H1 (cell line): ENCODE data around the gene ZNF440. TPM values are rescaled to one million over a fixed set of nuclear protein-coding genes. Genes with fewer than 3 reads are reported as not detected.
A peak's percentile ranks its signal among the peaks of the same experiment; 100 is the strongest.

Source experiments
- CTCF ChIA-PET: fragments of 300-600 bp; sonication (Branson Sonifier 250); formaldehyde crosslinking; loops from one replicate; lab custom pipeline; 2021; ENCODE audit not compliant: partially characterized antibody; lab: Charles Lee
- POLR2A ChIA-PET: fragments of 300-600 bp; sonication (Branson Sonifier 250); formaldehyde crosslinking; loops from one replicate; lab custom pipeline; 2021; ENCODE audit warnings: inconsistent platforms; ENCODE audit not compliant: partially characterized antibody; lab: Charles Lee
- DNase-seq, 2 experiments: peaks; one replicate each; pipeline versions ENCODE4 v3.0.0 to v3.0.0-alpha.2; 2010 to 2022; ENCODE audit warnings: low spot score in 2 of 2, low read depth in 1 of 2, mixed read lengths in 1 of 2
- FAIRE-seq: peaks from 2 replicates; lab custom pipeline; 2011; peaks lifted over from hg19 to GRCh38; lab: Jason Lieb, UNC
- H2AFZ ChIP-seq: 2 replicates; pipeline ENCODE4 v1.8.1; 2012; ENCODE audit warnings: low read length, inconsistent platforms
- H2AK5ac ChIP-seq: 2 replicates; pipeline ENCODE4 v1.6.1; 2013; ENCODE audit warnings: low read depth, low read length
- H2BK120ac ChIP-seq: replicated peaks from 2 replicates; pipeline ENCODE3; 2013; ENCODE audit warnings: low read depth, low read length, inconsistent platforms
- H2BK12ac ChIP-seq: 2 replicates; pipeline ENCODE4 v1.6.1; 2013; ENCODE audit warnings: low read depth, low read length
- H2BK15ac ChIP-seq: 2 replicates; pipeline ENCODE4 v1.6.1; 2013; ENCODE audit warnings: low read length
- H2BK20ac ChIP-seq: 2 replicates; pipeline ENCODE4 v1.6.1; 2013; ENCODE audit warnings: low read length
- H2BK5ac ChIP-seq: 2 replicates; pipeline ENCODE4 v1.6.1; 2013; ENCODE audit warnings: low read depth, low read length
- H3K14ac ChIP-seq: 2 replicates; pipeline ENCODE4 v1.6.1; 2013; ENCODE audit warnings: inconsistent platforms; ENCODE audit not compliant: insufficient read length
- H3K18ac ChIP-seq: 2 replicates; pipeline ENCODE4 v1.6.1; 2013; ENCODE audit warnings: low read length; ENCODE audit errors: extremely low read depth
- H3K23ac ChIP-seq: 2 replicates; pipeline ENCODE4 v1.6.1; 2013; ENCODE audit warnings: inconsistent platforms; ENCODE audit not compliant: insufficient read length
- H3K23me2 ChIP-seq: 2 replicates; pipeline ENCODE4 v1.6.1; 2013; ENCODE audit warnings: low read depth, low read length
- H3K27ac ChIP-seq: 2 replicates; pipeline ENCODE4 v1.6.1; 2011; ENCODE audit warnings: low read depth, low read length, inconsistent platforms
- H3K27me3 ChIP-seq, 4 experiments: replicated peaks in 1 of 4; 1 replicate in 1 of 4; 2 replicates in 3 of 4; pipeline versions ENCODE4 v1.6.1 to v1.8.1; 2011 to 2013; ENCODE audit warnings: low read length in 3 of 4, mild to moderate bottlenecking in 3 of 4, inconsistent platforms in 2 of 4, mixed read lengths in 2 of 4, moderate library complexity in 1 of 4; ENCODE audit not compliant: control insufficient read depth in 3 of 4, insufficient read depth in 3 of 4; ENCODE audit errors: extremely low read depth in 1 of 4
- H3K36me3 ChIP-seq, 4 experiments: 2 replicates each; pipeline versions ENCODE4 v1.6.1 to v1.8.1; 2011 to 2013; ENCODE audit warnings: mild to moderate bottlenecking in 4 of 4, low read length in 3 of 4, moderate library complexity in 2 of 4, control low read depth in 1 of 4, inconsistent platforms in 1 of 4; ENCODE audit not compliant: insufficient read depth in 4 of 4, control insufficient read depth in 2 of 4
- H3K4ac ChIP-seq: replicated peaks from 2 replicates; pipeline ENCODE3; 2013; ENCODE audit warnings: low read length, low read depth, mixed read lengths, inconsistent platforms; ENCODE audit not compliant: insufficient read length
- H3K4me1 ChIP-seq, 4 experiments: replicated peaks in 1 of 4; 1 replicate in 1 of 4; 2 replicates in 3 of 4; pipeline versions ENCODE4 v1.6.1 to v1.8.1; 2011 to 2013; ENCODE audit warnings: low read length in 3 of 4, inconsistent platforms in 2 of 4, mixed read lengths in 1 of 4; ENCODE audit not compliant: insufficient read depth in 4 of 4, control insufficient read depth in 3 of 4
- H3K4me2 ChIP-seq, 2 experiments: 2 replicates each; pipeline versions ENCODE4 v1.6.1 to v1.8.1; 2011 to 2013; ENCODE audit warnings: low read depth in 2 of 2, low read length in 2 of 2, control low read depth in 1 of 2, inconsistent platforms in 1 of 2, mild to moderate bottlenecking in 1 of 2; ENCODE audit not compliant: insufficient read depth in 1 of 2
- H3K4me3 ChIP-seq, 4 experiments: fragments of 200-600, 300-600 bp in 1 of 4; sonication (generic), shearing (Covaris generic), sonication (Bioruptor Twin) in 1 of 4; 2 replicates each; pipeline versions ENCODE4 v1.5.1 to v1.8.1; 2011 to 2016; ENCODE audit warnings: low read length in 4 of 4, low read depth in 3 of 4, control low read depth in 2 of 4, inconsistent platforms in 2 of 4, mild to moderate bottlenecking in 2 of 4, mixed read lengths in 1 of 4, moderate library complexity in 1 of 4; ENCODE audit not compliant: insufficient read depth in 2 of 4; ENCODE audit errors: extremely low read depth in 1 of 4
- H3K56ac ChIP-seq: replicated peaks from 2 replicates; pipeline ENCODE3; 2013; ENCODE audit warnings: low read depth, mild to moderate bottlenecking, mixed read lengths, low read length, inconsistent platforms; ENCODE audit not compliant: insufficient read length
- H3K79me1 ChIP-seq: 2 replicates; pipeline ENCODE4 v1.6.1; 2013; ENCODE audit warnings: low read depth, low read length, control low read depth
- H3K79me2 ChIP-seq, 2 experiments: 2 replicates each; pipeline versions ENCODE4 v1.6.1 to v1.8.1; 2012 to 2013; ENCODE audit warnings: low read length in 2 of 2, mild to moderate bottlenecking in 2 of 2, inconsistent platforms in 1 of 2; ENCODE audit not compliant: insufficient read depth in 2 of 2, control insufficient read depth in 1 of 2
- H3K9ac ChIP-seq, 4 experiments: replicated peaks in 1 of 4; 1 replicate in 1 of 4; 2 replicates in 3 of 4; pipeline versions ENCODE4 v1.6.1 to v1.8.1; 2011 to 2013; ENCODE audit warnings: low read depth in 3 of 4, low read length in 3 of 4, control low read depth in 2 of 4, mild to moderate bottlenecking in 2 of 4, moderate library complexity in 2 of 4, inconsistent platforms in 1 of 4; ENCODE audit errors: extremely low read depth in 1 of 4
- H3K9me3 ChIP-seq, 2 experiments: 2 replicates each; pipeline versions ENCODE4 v1.6.1 to v1.8.1; 2012 to 2013; ENCODE audit warnings: mild to moderate bottlenecking in 2 of 2, moderate library complexity in 2 of 2, control low read depth in 1 of 2, inconsistent platforms in 1 of 2, low read depth in 1 of 2, low read length in 1 of 2, mixed read lengths in 1 of 2; ENCODE audit not compliant: insufficient read depth in 2 of 2
- H4K20me1 ChIP-seq, 2 experiments: replicated peaks in 1 of 2; 2 replicates each; pipeline versions ENCODE3 to v1.8.1; 2011 to 2013; ENCODE audit warnings: inconsistent platforms in 2 of 2, low read length in 2 of 2, mild to moderate bottlenecking in 1 of 2; ENCODE audit not compliant: insufficient read depth in 2 of 2, control insufficient read depth in 1 of 2
- H4K5ac ChIP-seq: 2 replicates; pipeline ENCODE4 v1.6.1; 2013; ENCODE audit warnings: low read length, low read depth, mixed read lengths, inconsistent platforms; ENCODE audit not compliant: insufficient read length
- H4K8ac ChIP-seq: 2 replicates; pipeline ENCODE4 v1.8.0; 2013; ENCODE audit warnings: mild to moderate bottlenecking, moderate library complexity, low read length, inconsistent platforms; ENCODE audit not compliant: insufficient read depth; ENCODE audit errors: extremely low read depth
- H4K91ac ChIP-seq: replicated peaks from 2 replicates; pipeline ENCODE3; 2013; ENCODE audit warnings: low read length, mixed read lengths, inconsistent platforms; ENCODE audit not compliant: insufficient read length
- SAP30 ChIP-seq: fragments of 300-600 bp; sonication (generic); IDR thresholded peaks from 2 replicates; pipeline ENCODE4 v1.7.1; 2012; ENCODE audit warnings: low read length, moderate library complexity, mild to moderate bottlenecking, inconsistent platforms; ENCODE audit not compliant: insufficient read depth, insufficient replicate concordance
- ZNF274 ChIP-seq: IDR thresholded peaks from 2 replicates; pipeline ENCODE4 v1.7.0; 2012; ENCODE audit warnings: low read length, borderline replicate concordance; ENCODE audit errors: extremely low read depth
- WGBS, 2 experiments: shearing (Covaris generic) in 1 of 2; methylation state at CpG; one replicate each; pipeline versions ENCODE4 v1.1.6 to v1.1.7; 2013 to 2015; ENCODE audit warnings: low lambda C conversion rate in 2 of 2, mixed read lengths in 2 of 2, inconsistent platforms in 1 of 2, low coverage in 1 of 2, missing lambda C conversion rate in 1 of 2; ENCODE audit not compliant: insufficient replicate concordance in 2 of 2, insufficient coverage in 1 of 2, insufficient read length in 1 of 2; ENCODE audit errors: extremely low coverage in 1 of 2, missing lambda C conversion rate in 1 of 2; 5-methylcytosine and 5-hydroxymethylcytosine counted together
- polyA plus RNA-seq, 7 experiments: library from polyadenylated mRNA; depleted of rRNA in 3 of 7; stranded (reverse) in 5 of 7; unstranded in 2 of 7; fragments of >200 nt in 5 of 7; fragments of 200-250 nt in 2 of 7; gene quantifications; 1 replicate in 5 of 7; 2 replicates in 1 of 7; 4 replicates in 1 of 7; pipeline versions ENCODE4 v1.2.1 to v1.2.3, GENCODE V29; 2011 to 2013; ENCODE audit warnings: missing spikeins in 2 of 7, mixed read lengths in 2 of 7
- total RNA-seq: library from RNA; stranded (reverse); fragmentation: NEBNext Ultra II Directional; extraction: Animal tissue kit (Norgen Biotek cat#: 25700); gene quantifications from 2 replicates; pipeline ENCODE4 v1.2.1, GENCODE V29; 2021

Gene ZNF440
- total and polyA plus RNA-seq, 2 of the 8 experiments (the other 6 are each of a cell fraction or from before 2014, with no cell fraction given): 0.77 to 6.5 TPM

DNA sequence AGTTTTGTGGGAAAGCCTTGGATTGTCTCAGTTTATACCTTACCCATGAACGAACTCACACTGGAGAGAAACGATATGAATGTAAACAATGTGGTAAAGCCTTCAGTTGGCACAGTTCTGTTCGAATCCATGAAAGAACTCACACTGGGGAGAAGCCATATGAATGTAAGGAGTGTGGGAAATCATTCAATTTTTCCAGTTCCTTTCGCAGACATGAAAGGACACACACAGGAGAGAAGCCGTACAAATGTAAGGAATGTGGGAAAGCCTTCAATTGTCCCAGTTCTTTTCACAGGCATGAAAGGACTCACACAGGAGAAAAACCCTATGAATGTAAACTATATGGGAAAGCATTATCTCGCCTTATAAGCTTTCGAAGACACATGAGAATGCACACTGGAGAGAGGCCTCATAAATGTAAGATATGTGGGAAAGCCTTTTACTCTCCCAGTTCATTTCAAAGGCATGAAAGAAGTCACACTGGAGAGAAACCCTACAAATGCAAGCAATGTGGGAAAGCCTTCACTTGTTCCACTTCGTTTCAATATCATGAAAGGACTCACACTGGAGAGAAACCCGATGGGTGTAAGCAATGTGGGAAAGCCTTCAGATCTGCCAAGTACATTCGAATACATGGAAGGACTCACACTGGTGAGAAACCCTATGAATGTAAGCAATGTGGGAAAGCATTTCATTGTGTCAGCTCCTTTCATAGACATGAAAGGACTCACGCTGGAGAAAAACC, 7.5 kb upstream of the ZNF440 start:
- H3K27me3 ChIP-seq: no peaks in the 10 kb centered on the region
- no peak for TF ChIP-seq SAP30
- TF ChIP-seq ZNF274: peak; percentile 50; the same call in 1 of the 2 replicates
- no peak overlapping the region for H3K23ac ChIP-seq
- no peak for DNase-seq
- H2BK12ac ChIP-seq: no peak overlapping the region
- POLR2A ChIA-PET: no interaction called here
- H2AK5ac ChIP-seq: no peak overlapping the region
- H3K4me2 ChIP-seq: no peak overlapping the region
- H4K20me1 ChIP-seq: no peaks in the 10 kb centered on the region
- WGBS, 2 experiments: 87% methylated on average over 11 of the region's 11 CpGs; no CpG with 5 or more reads in 1 of the 2 experiments
- no peak overlapping the region for H3K4ac ChIP-seq
- no peak overlapping the region for H4K91ac ChIP-seq
- peaks cover 36 to 41% of the 10 kb centered on the region in 2 experiments for H3K9me3 ChIP-seq
- no peaks in the 10 kb centered on the region for H3K23me2 ChIP-seq
- no peaks in the 10 kb centered on the region for H3K79me2 ChIP-seq
- no peak for FAIRE-seq
- no peak overlapping the region for H3K14ac ChIP-seq
- H3K9ac ChIP-seq: no peak overlapping the region
- H3K4me1 ChIP-seq: no peaks in the 10 kb centered on the region
- H3K4me3 ChIP-seq: no peak overlapping the region
- no peak overlapping the region for H4K8ac ChIP-seq
- no peak overlapping the region for H2BK20ac ChIP-seq
- no peak overlapping the region for H3K27ac ChIP-seq
- H2BK5ac ChIP-seq: no peak overlapping the region
- H3K56ac ChIP-seq: no peak overlapping the region
- H4K5ac ChIP-seq: no peak overlapping the region
- H2BK120ac ChIP-seq: no peak overlapping the region
- H3K18ac ChIP-seq: no peak overlapping the region
- H3K36me3 ChIP-seq: 0 out of 8 replicates have a peak, but pooled peaks cover 0 to 2% (median 0%) of the 10 kb centered on the region in 4 experiments
- no peak overlapping the region for H2BK15ac ChIP-seq
- H2AFZ ChIP-seq: no peak overlapping the region
- no peaks in the 10 kb centered on the region for H3K79me1 ChIP-seq
- CTCF ChIA-PET: interaction anchor here (2.3 kb wide), 1 partner anchor 9 kb away, joined by 15 read pairs; the partner anchor contains the start of gene ZNF491
